ENCODE measurements around the gene POU3F1.

The POU3F1 gene

GRCh38 chr1:38028671-38029070, 17.9 kb downstream of the POU3F1 start:
- no peak overlapping the region for H3K4me3 ChIP-seq (ENCODE audit: insufficient read depth, low read depth, low read length, poor library complexity, severe bottlenecking)
- H3K27ac ChIP-seq (ENCODE audit: insufficient read depth, low read length, poor library complexity, severe bottlenecking) = no peak overlapping the region
- H3K4me1 ChIP-seq (ENCODE audit: control insufficient read depth, insufficient read depth, low read length, poor library complexity, severe bottlenecking) = peaks cover 18% of the 10 kb centered on the region

GRCh38 chr1:38028105-38028591, 18.4 kb downstream of the POU3F1 start:
- no peak overlapping the region for H3K4me3 ChIP-seq (ENCODE audit: insufficient read depth, low read depth, low read length, poor library complexity, severe bottlenecking)
- no peak overlapping the region for H3K27ac ChIP-seq (ENCODE audit: insufficient read depth, low read length, poor library complexity, severe bottlenecking)
- H3K36me3 ChIP-seq (ENCODE audit: control insufficient read depth, insufficient read depth, low read length) = peaks cover 26% of the 10 kb centered on the region
- H3K4me1 ChIP-seq (ENCODE audit: control insufficient read depth, insufficient read depth, low read length, poor library complexity, severe bottlenecking) = peaks cover 18% of the 10 kb centered on the region
- no peak for DNase-seq
- H3K9me3 ChIP-seq (ENCODE audit: control insufficient read depth, low read length) = no peaks in the 10 kb centered on the region
- no peaks in the 10 kb centered on the region for H3K27me3 ChIP-seq (replicated peaks; ENCODE audit: control insufficient read depth, insufficient read depth, low read length, poor library complexity, severe bottlenecking)

More at GRCh38 chr1:38028671-38029070, 17.9 kb downstream of the POU3F1 start:
- H3K9me3 ChIP-seq (ENCODE audit: control insufficient read depth, low read length) = no peaks in the 10 kb centered on the region
- H3K27me3 ChIP-seq (replicated peaks; ENCODE audit: control insufficient read depth, insufficient read depth, low read length, poor library complexity, severe bottlenecking) = no peaks in the 10 kb centered on the region
- no peak for DNase-seq
- peaks cover 22% of the 10 kb centered on the region for H3K36me3 ChIP-seq (ENCODE audit: control insufficient read depth, insufficient read depth, low read length)

GRCh38 chr1:38027201-38028104, 19.1 kb downstream of the POU3F1 start:
- H3K27me3 ChIP-seq (replicated peaks; ENCODE audit: control insufficient read depth, insufficient read depth, low read length, poor library complexity, severe bottlenecking) = no peaks in the 10 kb centered on the region
- H3K4me3 ChIP-seq (ENCODE audit: insufficient read depth, low read depth, low read length, poor library complexity, severe bottlenecking) = no peak overlapping the region
- peaks cover 32% of the 10 kb centered on the region for H3K36me3 ChIP-seq (ENCODE audit: control insufficient read depth, insufficient read depth, low read length)
- H3K4me1 ChIP-seq (ENCODE audit: control insufficient read depth, insufficient read depth, low read length, poor library complexity, severe bottlenecking) = peaks cover 18% of the 10 kb centered on the region
- H3K9me3 ChIP-seq (ENCODE audit: control insufficient read depth, low read length) = no peaks in the 10 kb centered on the region
- DNase-seq = no peak
- H3K27ac ChIP-seq (ENCODE audit: insufficient read depth, low read length, poor library complexity, severe bottlenecking) = no peak overlapping the region

DNA sequence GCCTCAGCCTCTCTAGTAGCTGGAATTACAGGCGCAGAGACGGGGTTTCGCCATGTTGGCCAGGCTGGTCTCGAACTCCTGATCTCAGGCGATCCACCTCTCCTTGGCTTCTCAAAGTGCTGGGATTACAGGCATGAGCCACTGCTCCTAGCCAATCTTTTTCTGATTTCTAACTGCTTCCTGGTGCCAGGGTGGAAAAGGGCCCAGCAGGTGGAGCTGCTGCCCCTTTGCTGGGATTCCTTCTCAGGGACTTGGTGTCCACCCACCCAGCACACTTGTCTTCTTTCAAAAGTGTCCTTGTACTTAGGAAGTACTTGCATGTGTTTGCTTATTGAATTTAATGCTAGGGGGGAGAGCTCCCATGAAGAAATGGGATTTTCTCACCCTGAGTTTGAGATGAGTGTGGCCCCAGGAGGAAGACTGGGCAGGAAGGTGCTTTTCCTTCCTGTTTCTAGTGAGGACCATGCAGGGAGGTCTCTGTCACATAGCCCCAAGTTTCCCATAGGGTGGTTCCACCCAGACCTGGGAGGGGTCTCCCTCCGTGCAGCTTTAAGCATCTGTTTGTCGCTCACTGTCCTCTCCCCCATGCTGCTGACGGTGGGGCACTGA, 19.9 kb downstream of the POU3F1 start:
- H3K4me1 ChIP-seq (ENCODE audit: control insufficient read depth, insufficient read depth, low read length, poor library complexity, severe bottlenecking) = peaks cover 18% of the 10 kb centered on the region
- no peak overlapping the region for H3K27ac ChIP-seq (ENCODE audit: insufficient read depth, low read length, poor library complexity, severe bottlenecking)
- H3K9me3 ChIP-seq (ENCODE audit: control insufficient read depth, low read length) = no peaks in the 10 kb centered on the region
- no peak overlapping the region for H3K4me3 ChIP-seq (ENCODE audit: insufficient read depth, low read depth, low read length, poor library complexity, severe bottlenecking)
- DNase-seq = no peak
- peaks cover 32% of the 10 kb centered on the region for H3K36me3 ChIP-seq (ENCODE audit: control insufficient read depth, insufficient read depth, low read length)
- H3K27me3 ChIP-seq (replicated peaks; ENCODE audit: control insufficient read depth, insufficient read depth, low read length, poor library complexity, severe bottlenecking) = no peaks in the 10 kb centered on the region

- H3K36me3 ChIP-seq (ENCODE audit: control insufficient read depth, insufficient read depth, low read length) = peaks cover 39% of the 10 kb centered on the region
- H3K27ac ChIP-seq (ENCODE audit: insufficient read depth, low read length, poor library complexity, severe bottlenecking) = no peak overlapping the region
These were observed 20.9 kb downstream of the POU3F1 start for GRCh38 chr1:38025664-38026063.

DNA sequence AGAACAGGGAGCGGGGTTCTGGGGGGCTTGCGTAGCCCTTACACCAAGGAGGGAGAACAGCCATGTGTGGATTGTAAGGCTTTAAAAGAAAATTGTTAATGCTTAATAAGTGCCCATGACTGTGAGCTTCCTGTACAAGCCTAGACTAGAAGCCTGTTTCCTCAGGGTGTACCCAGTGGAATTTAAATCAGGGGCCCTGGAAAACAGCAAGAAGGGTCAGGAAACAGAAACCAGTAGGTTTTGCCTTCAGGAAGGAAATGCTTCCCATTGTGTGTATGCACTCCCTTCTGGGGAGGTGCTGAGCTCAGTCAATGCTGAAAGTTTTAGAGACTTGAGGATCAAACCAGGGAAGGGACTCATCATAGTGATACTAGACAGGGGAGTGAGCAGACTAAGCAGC, 21.4 kb downstream of the POU3F1 start:
- Histone ChIP-seq H3K9me3 (ENCODE audit: control insufficient read depth, low read length) (no peaks in the 10 kb centered on the region), H3K27ac (ENCODE audit: insufficient read depth, low read length, poor library complexity, severe bottlenecking) (no peak overlapping the region), H3K36me3 (ENCODE audit: control insufficient read depth, insufficient read depth, low read length) (peaks cover 41% of the 10 kb centered on the region), H3K4me1 (ENCODE audit: control insufficient read depth, insufficient read depth, low read length, poor library complexity, severe bottlenecking) (peaks cover 8% of the 10 kb centered on the region), H3K4me3 (ENCODE audit: insufficient read depth, low read depth, low read length, poor library complexity, severe bottlenecking) (no peak overlapping the region), H3K27me3 (replicated peaks; ENCODE audit: control insufficient read depth, insufficient read depth, low read length, poor library complexity, severe bottlenecking) (no peaks in the 10 kb centered on the region)
- no peak for DNase-seq

More at GRCh38 chr1:38025664-38026063, 20.9 kb downstream of the POU3F1 start:
- no peak overlapping the region for H3K4me3 ChIP-seq (ENCODE audit: insufficient read depth, low read depth, low read length, poor library complexity, severe bottlenecking)
- no peaks in the 10 kb centered on the region for H3K9me3 ChIP-seq (ENCODE audit: control insufficient read depth, low read length)
- peaks cover 12% of the 10 kb centered on the region for H3K4me1 ChIP-seq (ENCODE audit: control insufficient read depth, insufficient read depth, low read length, poor library complexity, severe bottlenecking)
- H3K27me3 ChIP-seq (replicated peaks; ENCODE audit: control insufficient read depth, insufficient read depth, low read length, poor library complexity, severe bottlenecking) = no peaks in the 10 kb centered on the region
- DNase-seq = no peak

- Histone ChIP-seq H3K9me3 (ENCODE audit: control insufficient read depth, low read length) (no peaks in the 10 kb centered on the region), H3K27me3 (replicated peaks; ENCODE audit: control insufficient read depth, insufficient read depth, low read length, poor library complexity, severe bottlenecking) (no peaks in the 10 kb centered on the region), H3K4me3 (ENCODE audit: insufficient read depth, low read depth, low read length, poor library complexity, severe bottlenecking) (no peak overlapping the region), H3K27ac (ENCODE audit: insufficient read depth, low read length, poor library complexity, severe bottlenecking) (no peak overlapping the region), H3K36me3 (ENCODE audit: control insufficient read depth, insufficient read depth, low read length) (peaks cover 57% of the 10 kb centered on the region), H3K4me1 (ENCODE audit: control insufficient read depth, insufficient read depth, low read length, poor library complexity, severe bottlenecking) (no peaks in the 10 kb centered on the region)
- no peak for DNase-seq
These were observed 23.8 kb downstream of the POU3F1 start for GRCh38 chr1:38022810-38023209.

DNA sequence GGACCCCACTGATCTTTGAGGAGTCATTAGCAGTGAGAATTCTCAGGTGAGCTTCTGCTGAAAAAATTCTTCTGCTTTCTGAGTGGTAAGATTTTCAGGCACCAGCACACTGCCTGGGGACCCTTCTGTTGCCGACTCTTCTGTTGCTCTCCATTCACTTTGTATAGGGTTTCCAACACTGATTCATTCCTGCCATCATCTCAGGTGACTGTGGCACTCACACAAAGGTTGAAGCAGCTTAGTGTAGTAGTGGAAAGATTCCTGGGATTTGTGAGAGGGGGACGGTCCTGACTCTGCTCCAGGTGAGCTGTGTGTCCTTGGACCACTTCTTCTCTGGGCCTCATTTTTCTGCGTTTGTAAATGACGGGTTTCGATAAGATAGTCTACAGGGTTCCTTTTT, 24.6 kb downstream of the POU3F1 start:
- no peaks in the 10 kb centered on the region for H3K27me3 ChIP-seq (replicated peaks; ENCODE audit: control insufficient read depth, insufficient read depth, low read length, poor library complexity, severe bottlenecking)
- H3K4me1 ChIP-seq (ENCODE audit: control insufficient read depth, insufficient read depth, low read length, poor library complexity, severe bottlenecking) = no peaks in the 10 kb centered on the region
- peaks cover 65% of the 10 kb centered on the region for H3K36me3 ChIP-seq (ENCODE audit: control insufficient read depth, insufficient read depth, low read length)

GRCh38 chr1:38020396-38020795, 26.2 kb downstream of the POU3F1 start:
- H3K27me3 ChIP-seq (replicated peaks; ENCODE audit: control insufficient read depth, insufficient read depth, low read length, poor library complexity, severe bottlenecking) = no peaks in the 10 kb centered on the region
- H3K36me3 ChIP-seq (ENCODE audit: control insufficient read depth, insufficient read depth, low read length) = peaks cover 65% of the 10 kb centered on the region
- no peak for DNase-seq
- no peak overlapping the region for H3K4me3 ChIP-seq (ENCODE audit: insufficient read depth, low read depth, low read length, poor library complexity, severe bottlenecking)
- H3K4me1 ChIP-seq (ENCODE audit: control insufficient read depth, insufficient read depth, low read length, poor library complexity, severe bottlenecking) = no peaks in the 10 kb centered on the region
- H3K9me3 ChIP-seq (ENCODE audit: control insufficient read depth, low read length) = no peaks in the 10 kb centered on the region
- no peak overlapping the region for H3K27ac ChIP-seq (ENCODE audit: insufficient read depth, low read length, poor library complexity, severe bottlenecking)

More for the DNA sequence above, 24.6 kb downstream of the POU3F1 start:
- H3K9me3 ChIP-seq (ENCODE audit: control insufficient read depth, low read length) = no peaks in the 10 kb centered on the region
- no peak overlapping the region for H3K4me3 ChIP-seq (ENCODE audit: insufficient read depth, low read depth, low read length, poor library complexity, severe bottlenecking)
- no peak overlapping the region for H3K27ac ChIP-seq (ENCODE audit: insufficient read depth, low read length, poor library complexity, severe bottlenecking)
- DNase-seq = no peak

DNA sequence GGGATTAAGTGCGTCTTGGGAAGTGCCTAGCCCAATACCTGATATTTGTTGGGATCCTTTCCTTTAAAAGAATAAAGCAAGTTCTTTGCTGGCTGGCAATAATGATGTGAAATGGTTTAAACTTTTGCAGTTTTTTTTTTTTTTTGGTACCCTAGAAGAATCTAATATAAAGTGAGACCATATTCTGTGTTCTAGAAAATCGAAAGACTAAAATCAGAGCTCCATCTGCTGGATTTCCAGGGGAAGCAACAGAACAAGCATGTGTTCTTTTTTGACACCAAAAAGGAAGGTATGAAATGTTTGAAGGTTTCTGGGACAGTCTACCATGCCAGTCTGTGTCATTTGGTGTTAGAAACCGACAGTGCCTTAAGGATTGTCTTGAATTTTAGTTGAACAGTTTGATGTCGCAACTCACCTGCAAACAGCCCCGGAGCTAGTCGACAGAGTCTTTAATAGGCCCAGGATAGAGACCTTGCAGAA, 27.7 kb downstream of the POU3F1 start:
- no peak overlapping the region for H3K27ac ChIP-seq (ENCODE audit: insufficient read depth, low read length, poor library complexity, severe bottlenecking)
- no peaks in the 10 kb centered on the region for H3K9me3 ChIP-seq (ENCODE audit: control insufficient read depth, low read length)
- peaks cover 53% of the 10 kb centered on the region for H3K36me3 ChIP-seq (ENCODE audit: control insufficient read depth, insufficient read depth, low read length)
- DNase-seq = no peak
- H3K4me3 ChIP-seq (ENCODE audit: insufficient read depth, low read depth, low read length, poor library complexity, severe bottlenecking) = no peak overlapping the region
- no peaks in the 10 kb centered on the region for H3K4me1 ChIP-seq (ENCODE audit: control insufficient read depth, insufficient read depth, low read length, poor library complexity, severe bottlenecking)
- no peaks in the 10 kb centered on the region for H3K27me3 ChIP-seq (replicated peaks; ENCODE audit: control insufficient read depth, insufficient read depth, low read length, poor library complexity, severe bottlenecking)

Data from effector memory CD4-positive, alpha-beta T cell (primary cell).